ENCODE results near the gene CADPS. TPM values are rescaled to one million over a fixed set of nuclear protein-coding genes. Genes with fewer than 3 reads are reported as not detected.
A peak's percentile ranks its signal among the peaks of the same experiment; 100 is the strongest.

Gene CADPS
- total RNA-seq, 1 experiment from 2014 or later: not detected

DNA sequence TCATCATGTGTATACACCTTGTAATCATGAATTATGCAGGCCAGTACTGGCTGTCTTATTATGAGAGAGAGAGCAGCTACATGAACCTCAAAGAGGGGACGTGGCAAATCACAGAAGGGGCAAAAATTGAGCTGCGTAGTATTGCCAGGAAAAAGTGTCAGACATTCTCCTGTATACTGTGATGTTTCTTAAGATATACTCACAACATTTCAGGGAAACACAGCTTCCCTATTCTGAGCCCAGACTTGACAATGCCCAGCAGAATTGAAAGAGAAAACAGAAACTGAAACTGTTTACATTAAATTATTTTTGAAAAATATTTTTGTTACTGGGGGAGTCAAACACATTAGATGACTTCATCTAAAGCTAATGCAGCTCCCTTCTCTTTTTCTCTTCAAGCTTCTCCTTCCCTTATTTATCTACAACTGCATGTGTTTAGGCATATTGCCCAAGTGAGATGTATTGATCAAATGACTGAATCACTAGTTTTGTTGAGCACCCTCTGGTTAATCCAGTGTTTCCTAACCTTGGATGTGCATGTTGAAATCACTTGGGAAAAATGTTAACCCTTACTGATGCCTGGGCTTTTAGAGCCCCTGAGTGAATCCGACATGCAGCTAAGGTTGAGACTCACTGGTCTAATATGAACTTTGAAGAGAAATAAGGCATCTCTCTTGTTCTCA is 39.5 kb downstream of the CADPS start:
- Histone ChIP-seq H3K27ac (ENCODE audit: low read depth, low read length, poor library complexity, severe bottlenecking) (no peak overlapping the region), H3K9me3 (ENCODE audit: low read depth, low read length, poor library complexity, severe bottlenecking) (no peaks in the 10 kb centered on the region), H3K36me3 (ENCODE audit: insufficient read depth, low read length, poor library complexity, severe bottlenecking) (no peaks in the 10 kb centered on the region), H3K4me1 (ENCODE audit: insufficient read depth, low read length, poor library complexity, severe bottlenecking) (no peaks in the 10 kb centered on the region), H3K4me3 (ENCODE audit: low read depth, low read length, poor library complexity, severe bottlenecking) (no peak overlapping the region), H3K27me3 (replicated peaks; ENCODE audit: insufficient read depth, low read depth, low read length, poor library complexity) (peaks cover 4% of the 10 kb centered on the region)
- ChIA-PET CTCF (no interaction called here), POLR2A (ENCODE audit: low non-redundant PET) (interaction anchor here (0.6 kb wide), 1 partner anchor 357 kb away, joined by 3 read pairs; no protein-coding TSS in a partner anchor)
- TF ChIP-seq EZH2 (IDR thresholded peaks at IDR 0.05; ENCODE audit: borderline replicate concordance, low read depth, low read length, poor library complexity, severe bottlenecking): no peak
- TF ChIP-seq, protein P1, sequence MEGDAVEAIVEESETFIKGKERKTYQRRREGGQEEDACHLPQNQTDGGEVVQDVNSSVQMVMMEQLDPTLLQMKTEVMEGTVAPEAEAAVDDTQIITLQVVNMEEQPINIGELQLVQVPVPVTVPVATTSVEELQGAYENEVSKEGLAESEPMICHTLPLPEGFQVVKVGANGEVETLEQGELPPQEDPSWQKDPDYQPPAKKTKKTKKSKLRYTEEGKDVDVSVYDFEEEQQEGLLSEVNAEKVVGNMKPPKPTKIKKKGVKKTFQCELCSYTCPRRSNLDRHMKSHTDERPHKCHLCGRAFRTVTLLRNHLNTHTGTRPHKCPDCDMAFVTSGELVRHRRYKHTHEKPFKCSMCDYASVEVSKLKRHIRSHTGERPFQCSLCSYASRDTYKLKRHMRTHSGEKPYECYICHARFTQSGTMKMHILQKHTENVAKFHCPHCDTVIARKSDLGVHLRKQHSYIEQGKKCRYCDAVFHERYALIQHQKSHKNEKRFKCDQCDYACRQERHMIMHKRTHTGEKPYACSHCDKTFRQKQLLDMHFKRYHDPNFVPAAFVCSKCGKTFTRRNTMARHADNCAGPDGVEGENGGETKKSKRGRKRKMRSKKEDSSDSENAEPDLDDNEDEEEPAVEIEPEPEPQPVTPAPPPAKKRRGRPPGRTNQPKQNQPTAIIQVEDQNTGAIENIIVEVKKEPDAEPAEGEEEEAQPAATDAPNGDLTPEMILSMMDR (conservative IDR thresholded peaks at IDR 0.05; ENCODE audit: low read depth, low read length): no peak
- BruUV-seq (replicated peaks): no TSS peak
- intact Hi-C loops (cut with micrococcal nuclease; ENCODE audit: unreplicated experiment): no loop called here
- DNase-seq (ENCODE audit: low spot score): no peak

GRCh38 chr3:62833538-62833937 is 41.7 kb downstream of the CADPS start:
- Histone ChIP-seq H3K27me3 (replicated peaks; ENCODE audit: insufficient read depth, low read depth, low read length, poor library complexity) (peaks cover under 1% of the 10 kb centered on the region), H3K4me1 (ENCODE audit: insufficient read depth, low read length, poor library complexity, severe bottlenecking) (no peaks in the 10 kb centered on the region), H3K27ac (ENCODE audit: low read depth, low read length, poor library complexity, severe bottlenecking) (no peak overlapping the region), H3K36me3 (ENCODE audit: insufficient read depth, low read length, poor library complexity, severe bottlenecking) (no peaks in the 10 kb centered on the region), H3K9me3 (ENCODE audit: low read depth, low read length, poor library complexity, severe bottlenecking) (no peaks in the 10 kb centered on the region), H3K4me3 (ENCODE audit: low read depth, low read length, poor library complexity, severe bottlenecking) (no peak overlapping the region)
- POLR2A ChIA-PET (ENCODE audit: low non-redundant PET): no interaction called here
- no TSS peak for BruUV-seq (replicated peaks)
- TF ChIP-seq EZH2 (IDR thresholded peaks at IDR 0.05; ENCODE audit: borderline replicate concordance, low read depth, low read length, poor library complexity, severe bottlenecking): no peak
- TF ChIP-seq, protein P1 (conservative IDR thresholded peaks at IDR 0.05; ENCODE audit: low read depth, low read length): peak; percentile 31
- CTCF ChIA-PET: no interaction called here
- DNase-seq (ENCODE audit: low spot score): peak; percentile 9
- intact Hi-C loops (cut with micrococcal nuclease; ENCODE audit: unreplicated experiment): no loop called here

- no peaks in the 10 kb centered on the region for H3K27me3 ChIP-seq (replicated peaks; ENCODE audit: insufficient read depth, low read depth, low read length, poor library complexity)
- H3K9me3 ChIP-seq (ENCODE audit: low read depth, low read length, poor library complexity, severe bottlenecking): no peaks in the 10 kb centered on the region
- H3K4me3 ChIP-seq (ENCODE audit: low read depth, low read length, poor library complexity, severe bottlenecking): no peak overlapping the region
- intact Hi-C loops (cut with micrococcal nuclease; ENCODE audit: unreplicated experiment): no loop called here
- no peaks in the 10 kb centered on the region for H3K36me3 ChIP-seq (ENCODE audit: insufficient read depth, low read length, poor library complexity, severe bottlenecking)
- no TSS peak for BruUV-seq (replicated peaks)
- ChIA-PET POLR2A (ENCODE audit: low non-redundant PET) (no interaction called here), CTCF (no interaction called here)
- H3K4me1 ChIP-seq (ENCODE audit: insufficient read depth, low read length, poor library complexity, severe bottlenecking): no peaks in the 10 kb centered on the region
- no peak for TF ChIP-seq EZH2 (IDR thresholded peaks at IDR 0.05; ENCODE audit: borderline replicate concordance, low read depth, low read length, poor library complexity, severe bottlenecking)
- TF ChIP-seq, protein P1 (conservative IDR thresholded peaks at IDR 0.05; ENCODE audit: low read depth, low read length): no peak
- no peak for DNase-seq (ENCODE audit: low spot score)
- no peak overlapping the region for H3K27ac ChIP-seq (ENCODE audit: low read depth, low read length, poor library complexity, severe bottlenecking)
Observed at GRCh38 chr3:62832553-62832952, 42.7 kb downstream of the CADPS start.

Measured in A673 (cell line).